ENCODE measurements around the gene BCL6. TPM values are rescaled to one million over a fixed set of nuclear protein-coding genes. Genes with fewer than 3 reads are reported as not detected.

Gene BCL6
- total RNA-seq, 2 experiments from 2014 or later, result 42.9 to 52.8 TPM

- intact Hi-C loops (cut with DNase I, micrococcal nuclease), result no loop called here
- Mint-ChIP-seq H3K9me3 (ENCODE audit: low read depth) (no peaks in the 10 kb centered on the region), H3K4me1 (no peaks in the 10 kb centered on the region), H3K27ac (no peak overlapping the region), H3K4me3 (no peak overlapping the region), H3K36me3 (ENCODE audit: low read depth) (peaks cover 67% of the 10 kb centered on the region), H3K27me3 (no peaks in the 10 kb centered on the region)
- ATAC-seq (no peak), DNase-seq (no peak)
- CTCF ChIA-PET, result no interaction called here
- POLR2A ChIA-PET, result no interaction called here
Measured at GRCh38 chr3:187728940-187729583, 16.2 kb downstream of the BCL6 start.

GRCh38 chr3:187728248-187728647, 17.0 kb downstream of the BCL6 start:
- no peak overlapping the region for H3K4me3 Mint-ChIP-seq
- peaks cover 70% of the 10 kb centered on the region for H3K36me3 Mint-ChIP-seq (ENCODE audit: low read depth)
- ATAC-seq (no peak), DNase-seq (no peak)
- intact Hi-C loops (cut with DNase I, micrococcal nuclease), result no loop called here
- ChIA-PET CTCF (interaction anchor here (0.9 to 1.2 kb wide), 3 partner anchors 8 to 1314 kb away, joined by 3 to 4 read pairs (median 3); no protein-coding TSS in a partner anchor), POLR2A (no interaction called here)
- H3K4me1 Mint-ChIP-seq, result no peaks in the 10 kb centered on the region
- H3K27ac Mint-ChIP-seq, result no peak overlapping the region
- H3K27me3 Mint-ChIP-seq, result no peaks in the 10 kb centered on the region
- no peaks in the 10 kb centered on the region for H3K9me3 Mint-ChIP-seq (ENCODE audit: low read depth)

- ATAC-seq (no peak), DNase-seq (no peak)
- ChIA-PET POLR2A (no interaction called here), CTCF (interaction anchor here (0.6 kb wide), 1 partner anchor 1091 kb away, joined by 3 read pairs; no protein-coding TSS in a partner anchor)
- intact Hi-C loops (cut with DNase I, micrococcal nuclease), result no loop called here
- Mint-ChIP-seq H3K4me3 (no peak overlapping the region), H3K27ac (no peak overlapping the region), H3K4me1 (no peaks in the 10 kb centered on the region), H3K9me3 (ENCODE audit: low read depth) (no peaks in the 10 kb centered on the region), H3K27me3 (no peaks in the 10 kb centered on the region), H3K36me3 (ENCODE audit: low read depth) (peaks cover 69% of the 10 kb centered on the region)
Measured at GRCh38 chr3:187726564-187726963, 18.7 kb downstream of the BCL6 start.

GRCh38 chr3:187725653-187726370, 19.5 kb downstream of the BCL6 start:
- no peak overlapping the region for H3K27ac Mint-ChIP-seq

GRCh38 chr3:187725224-187725623, 20.0 kb downstream of the BCL6 start:
- ChIA-PET CTCF (no interaction called here), POLR2A (no interaction called here)
- no peak overlapping the region for H3K4me3 Mint-ChIP-seq
- no peaks in the 10 kb centered on the region for H3K4me1 Mint-ChIP-seq
- H3K36me3 Mint-ChIP-seq (ENCODE audit: low read depth), result peaks cover 67% of the 10 kb centered on the region
- no peak for ATAC-seq
- DNase-seq, result no peak
- intact Hi-C loops (cut with DNase I, micrococcal nuclease), result no loop called here
- H3K9me3 Mint-ChIP-seq (ENCODE audit: low read depth), result no peaks in the 10 kb centered on the region
- H3K27me3 Mint-ChIP-seq, result no peaks in the 10 kb centered on the region
- no peak overlapping the region for H3K27ac Mint-ChIP-seq

More at GRCh38 chr3:187725653-187726370, 19.5 kb downstream of the BCL6 start:
- ATAC-seq (no peak), DNase-seq (no peak)
- Mint-ChIP-seq H3K36me3 (ENCODE audit: low read depth) (peaks cover 71% of the 10 kb centered on the region), H3K4me1 (no peaks in the 10 kb centered on the region), H3K9me3 (ENCODE audit: low read depth) (no peaks in the 10 kb centered on the region), H3K27me3 (no peaks in the 10 kb centered on the region), H3K4me3 (no peak overlapping the region)
- CTCF ChIA-PET, result no interaction called here
- intact Hi-C loops (cut with DNase I, micrococcal nuclease), result no loop called here
- POLR2A ChIA-PET, result no interaction called here

GRCh38 chr3:187722206-187722612, 23.1 kb downstream of the BCL6 start:
- ATAC-seq, result no peak
- intact Hi-C loops (cut with DNase I, micrococcal nuclease), result no loop called here
- Mint-ChIP-seq H3K36me3 (ENCODE audit: low read depth) (peaks cover 47% of the 10 kb centered on the region), H3K4me3 (no peak overlapping the region), H3K9me3 (ENCODE audit: low read depth) (no peaks in the 10 kb centered on the region), H3K27ac (no peak overlapping the region), H3K27me3 (no peaks in the 10 kb centered on the region), H3K4me1 (no peaks in the 10 kb centered on the region)
- CTCF ChIA-PET, result interaction anchor here (0.7 to 1.6 kb wide), 3 partner anchors 8 to 18 kb away, joined by 3 to 4 read pairs (median 3); no protein-coding TSS in a partner anchor
- DNase-seq, result no peak
- POLR2A ChIA-PET, result no interaction called here

GRCh38 chr3:187721055-187721454, 24.2 kb downstream of the BCL6 start:
- Mint-ChIP-seq H3K27ac (no peak overlapping the region), H3K36me3 (ENCODE audit: low read depth) (peaks cover 40% of the 10 kb centered on the region), H3K9me3 (ENCODE audit: low read depth) (no peaks in the 10 kb centered on the region), H3K4me1 (no peaks in the 10 kb centered on the region), H3K27me3 (no peaks in the 10 kb centered on the region), H3K4me3 (no peak overlapping the region)
- intact Hi-C loops (cut with DNase I, micrococcal nuclease), result no loop called here
- no peak for DNase-seq
- no peak for ATAC-seq
- ChIA-PET CTCF (interaction anchor here (0.7 to 2.5 kb wide), 5 partner anchors 9 to 401 kb away, joined by 3 to 8 read pairs (median 3); no protein-coding TSS in a partner anchor), POLR2A (no interaction called here)

- ATAC-seq (no peak), DNase-seq (no peak)
- ChIA-PET CTCF (interaction anchor here (0.7 to 2.5 kb wide), 7 partner anchors 8 to 413 kb away, joined by 3 to 8 read pairs (median 3); no protein-coding TSS in a partner anchor), POLR2A (no interaction called here)
- Mint-ChIP-seq H3K36me3 (ENCODE audit: low read depth) (peaks cover 33% of the 10 kb centered on the region), H3K9me3 (ENCODE audit: low read depth) (no peaks in the 10 kb centered on the region), H3K4me1 (no peaks in the 10 kb centered on the region), H3K27me3 (no peaks in the 10 kb centered on the region), H3K27ac (no peak overlapping the region), H3K4me3 (no peak overlapping the region)
- intact Hi-C loops (cut with DNase I, micrococcal nuclease), result no loop called here
Measured at GRCh38 chr3:187720337-187720670, 25.0 kb downstream of the BCL6 start.

GRCh38 chr3:187719628-187720336, 25.5 kb downstream of the BCL6 start:
- Mint-ChIP-seq H3K27me3 (no peaks in the 10 kb centered on the region), H3K27ac (no peak overlapping the region), H3K4me1 (no peaks in the 10 kb centered on the region), H3K4me3 (no peak overlapping the region), H3K9me3 (ENCODE audit: low read depth) (no peaks in the 10 kb centered on the region), H3K36me3 (ENCODE audit: low read depth) (peaks cover 28% of the 10 kb centered on the region)
- POLR2A ChIA-PET, result no interaction called here
- ATAC-seq (no peak), DNase-seq (no peak)
- intact Hi-C loops (cut with DNase I, micrococcal nuclease), result no loop called here
- CTCF ChIA-PET, result interaction anchor here (0.6 to 2.5 kb wide), 9 partner anchors 8 to 1103 kb away, joined by 3 to 8 read pairs (median 4); no protein-coding TSS in a partner anchor

- no peak for DNase-seq
- Mint-ChIP-seq H3K27ac (no peak overlapping the region), H3K9me3 (ENCODE audit: low read depth) (no peaks in the 10 kb centered on the region), H3K36me3 (ENCODE audit: low read depth) (peaks cover 19% of the 10 kb centered on the region), H3K27me3 (no peaks in the 10 kb centered on the region), H3K4me1 (peaks cover 8% of the 10 kb centered on the region), H3K4me3 (no peak overlapping the region)
- ATAC-seq, result no peak
- ChIA-PET POLR2A (no interaction called here), CTCF (interaction anchor here (1.0 to 2.5 kb wide), 5 partner anchors 12 to 475 kb away, joined by 3 to 8 read pairs (median 4); no protein-coding TSS in a partner anchor)
- intact Hi-C loops (cut with DNase I, micrococcal nuclease), result no loop called here
Measured at GRCh38 chr3:187718802-187719201, 26.5 kb downstream of the BCL6 start.

GRCh38 chr3:187717572-187717971, 27.7 kb downstream of the BCL6 start:
- DNase-seq (no peak), ATAC-seq (no peak)
- Mint-ChIP-seq H3K36me3 (ENCODE audit: low read depth) (peaks cover 13% of the 10 kb centered on the region), H3K4me1 (peaks cover 12% of the 10 kb centered on the region), H3K27ac (no peak overlapping the region), H3K9me3 (ENCODE audit: low read depth) (no peaks in the 10 kb centered on the region), H3K4me3 (no peak overlapping the region), H3K27me3 (no peaks in the 10 kb centered on the region)
- ChIA-PET POLR2A (no interaction called here), CTCF (interaction anchor here (0.5 to 1.9 kb wide), 7 partner anchors 14 to 1238 kb away, joined by 3 to 5 read pairs (median 3); partner anchors contain the start of gene LPP)
- intact Hi-C loops (cut with DNase I, micrococcal nuclease), result no loop called here
